ENCODE data around the gene UNC13D. TPM values are rescaled to one million over a fixed set of nuclear protein-coding genes. Genes with fewer than 3 reads are reported as not detected.

Gene UNC13D
- total and polyA plus RNA-seq, 2 of the 4 experiments (the other 2 are of a cell fraction) = under 0.01 to 0.31 TPM

DNA sequence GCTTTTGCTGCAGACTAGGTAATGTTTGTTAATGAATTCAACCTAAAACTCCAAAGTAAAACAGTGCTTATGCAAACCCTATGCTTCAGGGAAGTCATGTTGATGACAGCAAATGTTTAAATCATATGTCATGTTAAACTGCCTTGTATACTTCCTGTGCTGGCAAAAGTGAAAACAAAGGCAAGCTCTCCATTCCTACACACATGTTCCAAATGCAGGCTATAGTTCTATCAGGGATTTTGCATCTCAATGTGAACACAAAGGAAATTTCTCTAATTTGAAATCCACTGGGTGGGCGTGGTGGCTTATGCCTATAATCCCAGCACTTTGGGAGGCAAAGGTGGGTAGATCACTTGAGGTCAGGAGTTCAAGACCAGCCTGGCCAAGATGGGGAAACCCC, 40.3 kb downstream of the UNC13D start:
- BruUV-seq (replicated peaks) = no TSS peak
- in situ Hi-C loops (cut with MboI; ENCODE audit: low sequenced_read_pairs) = no loop called here
- DNase-seq = no peak

More for the DNA sequence above, 40.3 kb downstream of the UNC13D start:
- WGBS, 2 experiments (ENCODE audit: extremely low coverage in 2 of 2, insufficient read length in 1 of 2) = no CpG with 5 or more reads among the region's 1 CpG
- Histone ChIP-seq H2BK5ac (ENCODE audit: low read depth, low read length, poor library complexity, severe bottlenecking) (no peak overlapping the region), H3K56ac (ENCODE audit: extremely low read depth, insufficient read depth, low read length) (no peak overlapping the region), H3K4me3 (ENCODE audit: insufficient read depth, low read depth, low read length) (no peak overlapping the region), H3K79me1 (ENCODE audit: low read depth in 1 of 2, low read length in 2 of 2) (peaks cover 21 to 48% of the 10 kb centered on the region in 2 experiments), H2BK20ac (ENCODE audit: low read depth, low read length) (no peak overlapping the region), H2AK5ac (ENCODE audit: low read depth, low read length) (no peak overlapping the region), H3K4me2 (ENCODE audit: low read depth, low read length) (no peak overlapping the region), H2BK120ac (ENCODE audit: low read depth, low read length) (no peak overlapping the region), H3K4ac (ENCODE audit: low read depth, low read length) (no peak overlapping the region), H4K8ac (ENCODE audit: low read depth in 2 of 2, low read length in 2 of 2) (no peak overlapping the region), H3K23ac (ENCODE audit: low read depth, low read length) (no peak overlapping the region), H4K20me1 (ENCODE audit: insufficient read depth, low read length) (peaks cover 12% of the 10 kb centered on the region; the same call in 1 of the 2 replicates), H3K27ac (ENCODE audit: insufficient read depth, low read length) (no peak overlapping the region), H3K18ac (ENCODE audit: low read depth, low read length) (no peak overlapping the region), H3K4me1 (ENCODE audit: control insufficient read depth, insufficient read depth, low read length) (no peaks in the 10 kb centered on the region), H3K27me3 (ENCODE audit: control insufficient read depth, insufficient read depth, low read length) (no peaks in the 10 kb centered on the region), H3K36me3 (ENCODE audit: control insufficient read depth, insufficient read depth, low read length) (peaks cover 9% of the 10 kb centered on the region), H2AK9ac (replicated peaks; ENCODE audit: low read depth, low read length, poor library complexity) (no peak overlapping the region), H3K9me3 (ENCODE audit: control insufficient read depth, insufficient read depth, low read length) (no peaks in the 10 kb centered on the region), H4K5ac (ENCODE audit: low read depth, low read length) (no peak overlapping the region), H4K91ac (ENCODE audit: insufficient read depth, low read depth, low read length) (no peak overlapping the region), H2AFZ (replicated peaks; ENCODE audit: low read length, poor library complexity) (no peak overlapping the region), H3K9ac (ENCODE audit: low read depth, low read length) (no peak overlapping the region), H3K9me1 (ENCODE audit: insufficient read depth, low read length) (peaks cover 4% of the 10 kb centered on the region; the same call in 1 of the 2 replicates), H3K14ac (replicated peaks; ENCODE audit: low read depth, low read length) (no peak overlapping the region), H2BK15ac (ENCODE audit: low read depth, low read length) (no peak overlapping the region)
- dilution Hi-C loops (cut with HindIII; ENCODE audit: low sequenced_read_pairs, unreplicated experiment) (no loop called here), intact Hi-C loops (cut with micrococcal nuclease) (no loop called here)
- ChIA-PET CTCF (interaction anchor here (0.6 kb wide), 1 partner anchor 61 kb away, joined by 5 read pairs; no protein-coding TSS in a partner anchor), POLR2A (ENCODE audit: unreplicated experiment) (interaction anchor here (1.3 kb wide), 1 partner anchor 24 kb away, joined by 5 read pairs; no protein-coding TSS in a partner anchor)
- ATAC-seq (ENCODE audit: low read depth) = no peak
- no peak for TF ChIP-seq CEBPB (IDR thresholded peaks at IDR 0.05; ENCODE audit: low read depth, low read length)
- TF ChIP-seq RFX5 (IDR thresholded peaks at IDR 0.05; ENCODE audit: low read depth, low read length) = no peak
- no peak for TF ChIP-seq MAFK (IDR thresholded peaks at IDR 0.05; ENCODE audit: low read depth, low read length)
- no peak for TF ChIP-seq SMC3 (IDR thresholded peaks at IDR 0.05; ENCODE audit: low read depth, low read length)
- no peak for TF ChIP-seq MAZ (IDR thresholded peaks at IDR 0.05; ENCODE audit: borderline replicate concordance, low read depth, low read length)
- no peak for TF ChIP-seq BHLHE40 (IDR thresholded peaks at IDR 0.05; ENCODE audit: low read depth, low read length)
- TF ChIP-seq CHD1 (IDR thresholded peaks at IDR 0.05; ENCODE audit: low read depth, low read length) = no peak

Measured in IMR-90 (cell line).